ENCODE data around the gene AQP12B. TPM values are rescaled to one million over a fixed set of nuclear protein-coding genes. Genes with fewer than 3 reads are reported as not detected.

AQP12B gene
- total and polyA plus RNA-seq, 9 of the 15 experiments (the other 6 are each of a cell fraction or from before 2014, with no cell fraction given), result not detected

GRCh38 chr2:240719676-240720545 is 37.2 kb upstream of the AQP12B start:
- Histone ChIP-seq H3K4me2 (ENCODE audit: insufficient read depth, low read length) (no peak overlapping the region), H2AFZ (ENCODE audit: low read depth, low read length) (no peak overlapping the region), H4K20me1 (replicated peaks; ENCODE audit: control insufficient read depth, insufficient read depth, low read length) (no peaks in the 10 kb centered on the region), H3K4me1 (replicated peaks in 1 of 2; ENCODE audit: control insufficient read depth in 2 of 2, insufficient read depth in 2 of 2, low read length in 2 of 2) (peaks cover 0 to 8% of the 10 kb centered on the region in 2 experiments; a peak in 1 of 5 replicates), H3K79me2 (ENCODE audit: control insufficient read depth, insufficient read depth, low read length) (no peaks in the 10 kb centered on the region), H3K9me3 (replicated peaks; ENCODE audit: control insufficient read depth, insufficient read depth, low read depth, low read length) (no peaks in the 10 kb centered on the region), H3K4me3 (no peak overlapping the region), H3K27ac (ENCODE audit: extremely low read depth, low read depth, low read length) (no peak overlapping the region), H3K36me3 (ENCODE audit: control insufficient read depth, insufficient read depth, low read length) (no peaks in the 10 kb centered on the region), H3K9ac (ENCODE audit: insufficient read depth in 1 of 2, low read depth in 2 of 2, low read length in 2 of 2) (no peak overlapping the region), H3K9me1 (ENCODE audit: control insufficient read depth, insufficient read depth, low read length) (no peaks in the 10 kb centered on the region), H3K27me3 (ENCODE audit: control insufficient read depth in 2 of 2, insufficient read depth in 2 of 2, low read length in 2 of 2) (peaks cover 7 to 90% of the 10 kb centered on the region in 2 experiments; a peak in 4 of 5 replicates)
- WGBS (ENCODE audit: insufficient coverage, low coverage, missing lambda C conversion rate), result under 1% methylated on average over 14 of the region's 25 CpGs
- in situ Hi-C loops (cut with MboI) (no loop called here), intact Hi-C loops (cut with micrococcal nuclease) (no loop called here)
- FAIRE-seq (no peak), DNase-seq (ENCODE audit: extremely low read depth in 1 of 4, low spot score in 3 of 4) (no peak), ATAC-seq (no peak)
- BruUV-seq (replicated peaks), result no TSS peak
- ChIA-PET CTCF (ENCODE audit: low intra/inter-chr PET ratio) (no interaction called here), POLR2A (no interaction called here)
- no peak for TF ChIP-seq ZNF609 (CRISPR knock-in tag; IDR thresholded peaks at IDR 0.05; ENCODE audit: borderline replicate concordance)
- TF ChIP-seq MECOM (CRISPR knock-in tag; IDR thresholded peaks at IDR 0.05), result no peak
- no peak for TF ChIP-seq KHSRP (IDR thresholded peaks at IDR 0.05)
- TF ChIP-seq ZNF507 (tag; conservative IDR thresholded peaks at IDR 0.05), result no peak
- no peak for TF ChIP-seq ZNF511 (CRISPR knock-in tag; IDR thresholded peaks at IDR 0.05)
- no peak for TF ChIP-seq RBM14 (IDR thresholded peaks at IDR 0.05; ENCODE audit: borderline replicate concordance, insufficient read depth, low read depth, low read length)
- TF ChIP-seq ETV5 (CRISPR knock-in tag; IDR thresholded peaks at IDR 0.05; ENCODE audit: low read depth), result no peak
- no peak for TF ChIP-seq ZNF23 (CRISPR knock-in tag; IDR thresholded peaks at IDR 0.05)
- TF ChIP-seq MAX (CRISPR knock-in tag; IDR thresholded peaks at IDR 0.05), result no peak
- TF ChIP-seq DPF2 (IDR thresholded peaks at IDR 0.05), result no peak
- TF ChIP-seq HMBOX1 (IDR thresholded peaks at IDR 0.05), result no peak
- no peak for TF ChIP-seq LEF1 (IDR thresholded peaks at IDR 0.05)
